ENCODE measurements around the gene PLCL1.

Gene PLCL1

GRCh38 chr2:198065322-198065721 lies 260.9 kb downstream of the PLCL1 start:
- DNase-seq: no peak

GRCh38 chr2:198066597-198066996 lies 262.2 kb downstream of the PLCL1 start:
- no peak for DNase-seq

GRCh38 chr2:198072655-198073054 lies 268.3 kb downstream of the PLCL1 start:
- no peak for DNase-seq

GRCh38 chr2:198073253-198073652 lies 268.9 kb downstream of the PLCL1 start:
- no peak for DNase-seq

GRCh38 chr2:198077477-198077876 lies 273.1 kb downstream of the PLCL1 start:
- DNase-seq: no peak

DNA sequence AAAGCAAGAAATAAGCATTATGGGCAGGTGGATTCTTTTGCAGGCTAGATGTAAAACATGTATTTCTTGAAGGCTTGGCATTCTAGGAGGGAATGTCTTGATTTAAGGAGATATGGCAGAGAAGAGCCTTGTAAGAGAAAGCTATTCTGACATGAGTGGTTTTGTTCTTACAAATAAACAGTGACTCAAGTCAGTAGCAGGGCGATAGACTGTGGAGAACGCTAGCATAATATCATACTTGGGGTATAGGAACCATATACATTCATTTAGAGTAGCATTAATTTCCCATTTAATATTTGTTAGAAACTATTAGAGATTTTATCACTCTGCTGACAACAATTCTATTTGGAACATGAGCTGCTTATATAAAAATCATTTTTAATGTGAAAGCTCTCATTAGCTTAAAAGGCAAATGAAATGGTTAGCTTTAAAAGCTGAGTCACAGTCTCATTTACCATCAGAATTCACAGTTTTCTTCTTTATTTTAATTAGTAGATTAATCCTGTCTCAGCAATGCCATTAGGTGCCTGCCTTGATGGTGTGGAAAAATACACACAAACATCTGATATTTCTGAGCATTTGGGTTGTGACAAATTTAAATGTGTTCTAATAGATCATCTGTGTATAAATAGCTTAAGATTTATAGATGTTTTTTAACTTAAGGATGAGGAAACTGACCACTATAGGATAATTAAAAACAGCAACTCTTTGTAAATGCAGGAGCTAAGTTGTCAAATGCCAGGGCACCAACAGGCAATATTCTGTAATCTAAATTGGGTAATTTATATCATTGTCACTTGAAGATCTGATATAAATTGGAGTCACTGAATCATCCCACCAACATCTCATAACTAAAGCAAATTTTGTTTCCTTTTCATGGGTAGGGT lies 276.7 kb downstream of the PLCL1 start:
- DNase-seq: no peak

GRCh38 chr2:198084156-198084555 lies 279.8 kb downstream of the PLCL1 start:
- DNase-seq: no peak

DNA sequence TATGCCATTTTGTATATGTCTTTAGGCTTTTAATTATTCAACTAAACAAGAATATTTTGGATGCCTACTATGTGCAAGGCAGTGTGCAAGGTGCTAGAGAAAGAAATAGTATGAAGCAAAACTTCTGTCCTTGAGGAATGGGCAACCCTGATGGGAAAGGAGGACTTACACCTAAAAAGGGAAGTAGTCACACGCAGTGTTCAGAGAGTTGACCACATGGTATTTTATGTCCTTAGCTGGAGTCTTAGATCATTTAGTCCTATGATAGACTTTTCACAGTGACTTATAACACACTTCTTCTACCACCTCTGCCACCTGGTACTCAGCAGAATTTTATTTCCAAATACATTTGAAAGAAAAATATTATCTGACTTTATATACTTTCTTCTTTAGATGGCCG lies 291.6 kb downstream of the PLCL1 start:
- peak; percentile 38 to 58 for DNase-seq

- DNase-seq: no peak
Observed at GRCh38 chr2:198096965-198097364, 292.6 kb downstream of the PLCL1 start.

GRCh38 chr2:198097630-198098029 lies 293.2 kb downstream of the PLCL1 start:
- peak in 1 of 2 donors; percentile 50 for DNase-seq

DNA sequence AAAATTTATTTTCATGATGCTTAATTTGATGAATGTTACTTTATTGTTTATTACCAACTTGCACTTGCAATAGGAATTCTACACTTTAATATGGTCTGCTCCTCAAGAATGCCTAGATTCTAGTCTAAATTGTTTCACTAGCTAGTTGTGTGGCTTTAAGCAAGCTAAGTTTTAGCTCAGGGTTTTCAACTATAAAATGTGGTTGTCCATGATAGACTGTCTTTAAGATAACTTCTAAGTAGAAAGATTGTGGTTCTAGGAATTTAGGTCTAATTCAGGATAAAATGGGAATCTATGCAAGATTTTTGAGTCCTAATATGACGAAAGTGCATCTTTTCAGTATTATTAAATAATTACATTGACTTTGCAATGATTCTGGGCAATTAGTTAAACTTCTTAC lies 294.0 kb downstream of the PLCL1 start:
- no peak for DNase-seq

GRCh38 chr2:198098918-198099317 lies 294.5 kb downstream of the PLCL1 start:
- DNase-seq: peak in 1 of 2 donors; percentile 32

DNA sequence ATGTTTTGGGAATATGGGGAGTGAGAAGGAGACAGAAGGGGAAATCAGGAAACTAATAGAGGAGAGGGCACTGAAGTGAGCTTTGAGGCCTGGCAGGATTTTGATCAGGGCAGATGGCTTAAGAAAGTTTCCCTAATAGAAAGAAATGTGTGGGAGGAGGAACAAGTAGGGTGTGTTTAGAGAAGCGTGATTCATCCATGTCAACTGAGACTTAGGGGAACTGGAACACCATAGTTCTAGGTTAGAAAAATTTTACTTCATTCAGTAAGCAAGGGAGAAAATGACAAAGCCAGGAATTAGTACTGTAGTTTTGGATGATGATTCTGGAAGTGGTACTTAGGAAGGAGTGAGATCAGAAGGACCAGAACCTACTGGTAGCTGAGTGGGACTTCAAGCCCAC lies 296.0 kb downstream of the PLCL1 start:
- DNase-seq: peak; percentile 72 to 94

DNA sequence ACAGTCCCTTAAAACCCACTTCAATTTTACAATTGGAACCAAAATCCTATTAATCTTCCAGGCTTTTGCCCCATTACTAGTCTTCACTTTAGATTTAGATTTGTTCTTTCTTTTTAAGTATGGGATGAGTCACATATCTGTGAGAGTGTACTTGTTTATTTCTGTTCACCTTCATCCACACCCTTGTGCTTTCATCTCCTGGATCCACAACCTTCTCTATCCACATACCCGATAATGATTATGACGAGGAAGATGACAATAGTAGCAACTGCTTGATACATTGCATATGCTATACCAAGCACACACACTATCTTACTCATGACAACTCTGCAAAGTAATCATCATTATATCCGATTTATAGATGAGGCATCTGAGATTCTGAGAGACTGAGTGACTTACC lies 297.3 kb downstream of the PLCL1 start:
- no peak for DNase-seq

- DNase-seq: no peak
Observed at GRCh38 chr2:198102120-198102519, 297.7 kb downstream of the PLCL1 start.

GRCh38 chr2:198102856-198103255 lies 298.5 kb downstream of the PLCL1 start:
- peak; percentile 52 to 91 for DNase-seq

DNA sequence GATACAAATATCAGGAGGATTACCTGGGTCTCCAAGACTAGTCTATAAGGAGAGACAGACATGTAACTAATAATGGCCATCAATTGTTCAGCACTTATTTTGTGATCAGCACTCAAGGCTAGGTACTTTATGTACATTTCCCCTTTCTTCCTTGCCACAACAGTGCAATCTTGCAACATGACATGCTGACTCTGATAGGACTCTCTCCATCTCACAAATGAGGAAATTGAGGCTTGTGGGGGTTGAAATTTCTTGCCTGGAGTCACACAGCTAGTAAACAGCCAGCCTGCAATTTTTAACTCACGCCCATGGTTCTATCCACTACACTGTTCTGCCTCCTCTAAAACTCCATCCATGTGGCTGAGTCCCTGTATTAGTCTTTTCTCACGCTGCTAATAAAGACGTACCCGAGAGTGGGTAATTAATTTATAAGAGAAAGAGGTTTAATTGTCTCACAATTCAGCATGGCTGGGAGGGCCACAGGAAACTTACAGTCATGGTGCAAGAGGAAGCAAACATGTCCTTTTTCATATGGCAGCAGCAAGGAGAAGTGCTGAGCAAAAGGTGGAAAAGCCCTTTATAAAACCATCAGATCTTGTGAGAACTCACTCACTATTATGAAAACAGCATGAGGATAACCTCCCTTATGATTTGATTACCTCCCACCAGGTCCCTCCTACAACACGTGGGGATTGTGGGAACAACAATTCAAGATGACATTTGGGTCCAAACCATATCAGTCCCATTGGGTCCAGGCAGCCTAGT lies 302.4 kb downstream of the PLCL1 start:
- DNase-seq: peak; percentile 90 to 98

DNA sequence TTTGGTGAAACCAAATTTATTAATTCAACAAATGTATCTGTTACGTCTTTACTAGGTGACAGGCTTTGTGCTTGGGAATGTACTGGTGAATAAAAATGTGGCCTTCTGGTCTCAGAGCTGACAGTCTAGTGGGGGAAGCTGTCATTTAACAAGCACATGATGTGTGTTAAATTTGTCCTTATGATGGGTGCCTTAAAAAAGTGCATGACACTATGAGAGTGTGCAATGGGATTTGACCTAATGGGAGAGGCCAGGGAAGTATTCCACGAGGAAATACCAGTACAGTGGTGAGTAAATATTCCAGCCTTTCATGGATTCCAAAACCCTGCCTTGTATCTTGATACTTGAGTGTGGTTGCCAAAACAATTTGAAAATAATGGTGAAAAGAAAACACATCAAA lies 308.9 kb downstream of the PLCL1 start:
- peak in 1 of 2 donors; percentile 70 for DNase-seq

- DNase-seq: no peak
Observed at GRCh38 chr2:198114064-198114463, 309.7 kb downstream of the PLCL1 start.

- peak; percentile 58 to 94 for DNase-seq
Observed at GRCh38 chr2:198115201-198115600, 310.8 kb downstream of the PLCL1 start.

DNA sequence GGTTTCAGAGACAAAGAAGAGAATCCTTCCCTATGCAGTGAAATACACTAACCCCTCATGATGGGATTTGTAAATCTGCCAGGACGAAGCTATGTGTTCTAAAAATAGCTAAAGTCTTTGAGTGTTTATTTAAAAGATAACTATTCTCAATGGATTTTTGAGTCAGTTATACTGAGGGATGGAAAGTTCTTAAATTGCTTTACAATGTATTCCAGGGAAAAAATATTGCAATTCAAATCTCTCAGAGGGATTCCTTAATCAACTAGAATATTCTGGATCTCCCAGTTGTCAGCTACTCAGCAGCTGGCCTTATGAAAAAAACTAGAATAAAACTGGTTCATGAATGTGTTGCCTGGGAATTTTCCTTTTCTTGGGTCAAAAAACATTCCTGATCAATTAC lies 312.4 kb downstream of the PLCL1 start:
- no peak for DNase-seq

DNA sequence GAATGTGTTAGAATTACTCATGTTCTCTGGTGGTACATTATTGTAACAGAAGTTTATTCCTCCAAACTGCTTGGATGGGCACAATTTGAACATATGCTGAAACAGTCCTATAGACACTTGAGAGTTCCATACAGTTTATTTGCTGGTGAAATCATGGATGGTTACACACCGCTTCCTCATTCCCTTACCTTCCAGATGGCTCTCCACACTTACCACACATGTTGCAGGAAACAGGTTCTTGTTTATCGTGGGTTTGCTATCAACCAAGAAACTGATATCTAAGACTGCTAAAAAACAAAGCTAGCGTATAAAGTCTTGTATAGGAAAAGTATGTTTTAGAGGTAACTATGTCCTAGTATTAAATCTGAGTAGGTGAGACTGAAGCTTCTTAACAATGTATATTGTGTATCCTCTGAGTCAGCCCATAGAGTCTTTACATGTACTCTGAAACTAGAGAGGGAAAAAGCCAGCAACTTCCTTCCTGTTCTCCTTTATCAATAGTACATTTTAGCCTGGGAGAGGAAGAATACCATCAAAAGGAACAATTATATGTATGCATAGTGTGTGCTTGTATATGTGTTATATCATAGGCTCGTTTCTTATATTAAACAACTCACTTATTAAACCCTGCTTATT lies 313.1 kb downstream of the PLCL1 start:
- DNase-seq: peak in 1 of 2 donors; percentile 29

DNA sequence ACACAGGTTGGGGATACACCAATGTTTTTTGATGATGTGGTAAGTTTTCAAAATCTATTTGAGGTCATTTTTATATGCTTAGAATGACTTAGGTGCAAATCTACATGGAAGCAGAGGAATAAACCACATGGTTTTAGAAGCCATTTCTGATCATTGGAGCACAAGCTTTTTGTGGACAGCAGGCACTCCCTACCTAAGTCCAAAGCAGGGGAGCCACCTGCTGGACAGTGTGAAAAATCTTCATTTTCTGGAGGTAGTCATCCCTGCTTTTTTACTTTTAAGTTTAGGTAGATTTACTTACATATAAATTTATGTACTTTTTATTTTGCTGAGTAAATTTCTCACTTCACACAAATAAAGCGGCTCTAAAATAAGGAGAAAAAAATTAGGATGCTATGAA lies 323.2 kb downstream of the PLCL1 start:
- peak; percentile 60 to 66 for DNase-seq

DNA sequence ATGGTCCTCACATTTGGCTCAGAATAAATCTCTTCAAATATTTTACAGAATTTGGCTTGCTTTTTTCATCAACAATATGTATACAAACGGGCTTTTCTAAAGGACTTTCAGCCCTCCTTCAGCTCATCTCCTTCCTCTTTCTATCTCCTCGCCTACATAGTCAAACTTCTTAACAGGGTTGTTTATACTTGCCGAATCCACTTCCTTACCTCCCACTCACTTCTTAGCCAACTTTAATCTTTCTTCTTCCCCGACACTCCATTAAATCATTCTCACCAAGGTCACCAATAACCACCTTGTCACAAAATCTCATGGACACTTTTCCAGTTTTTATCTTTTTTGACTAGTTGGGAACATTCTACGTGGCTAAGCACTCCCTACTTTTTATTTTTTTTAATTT lies 325.2 kb downstream of the PLCL1 start:
- DNase-seq: peak; percentile 65 to 82

Measured in inflammatory macrophage treated with lipopolysaccharide for 1 hour (primary cell).